Tibial artery (tissue), 4 donors: ENCODE data around the gene SHC1.
"Not testable (repeated sequence)": the region's sequence is repeated elsewhere in the genome, so short reads cannot be mapped to it uniquely, and the experiment has no call there.

Experiments used
- DNase-seq, 2 donors: peaks; one replicate each; pipeline ENCODE4 v3.0.0-alpha.2; 2019
- H3K27ac ChIP-seq, 2 donors: fragments of 200-600 bp; sonication (generic) in 1 of 2; 1 replicate in 1 of 2; 2 replicates in 1 of 2; pipeline ENCODE4 v1.5.1; 2018 to 2019; ENCODE audit warnings: mild to moderate bottlenecking in 1 of 2
- H3K27me3 ChIP-seq, 2 donors: fragments of 200-600 bp; sonication (generic) in 1 of 2; one replicate each; pipeline versions ENCODE4 v1.5.1 to v1.6.0; 2016 to 2019
- H3K36me3 ChIP-seq, 3 donors: fragments of 200-600 bp; sonication (generic) in 2 of 3; one replicate each; pipeline ENCODE4 v1.5.1; 2016 to 2019; ENCODE audit warnings: mild to moderate bottlenecking in 2 of 3
- H3K4me1 ChIP-seq, 4 donors: fragments of 200-600 bp; sonication (generic) in 2 of 4; 1 replicate in 3 of 4; 2 replicates in 1 of 4; pipeline ENCODE4 v1.5.1; 2016 to 2019
- H3K4me3 ChIP-seq, 2 donors: fragments of 200-600 bp; sonication (generic) in 1 of 2; 1 replicate in 1 of 2; 2 replicates in 1 of 2; pipeline ENCODE4 v1.5.1; 2018 to 2019; ENCODE audit warnings: mild to moderate bottlenecking in 2 of 2
- H3K9me3 ChIP-seq, 3 donors: fragments of 200-600 bp; sonication (generic) in 1 of 3; one replicate each; pipeline ENCODE4 v1.5.1; 2016 to 2019
- intact Hi-C: fragments of 100-400 bp; cut with DNase I; formaldehyde crosslinking; loops from one replicate; pipeline ENCODE4 v1.15.0; 2023; ENCODE audit warnings: low total_unique reads
- TF ChIP-seq, protein P1 (sequence below), 2 experiments: fragments of 200-600 bp in 1 of 2; fragments of 450-650 bp in 1 of 2; IDR thresholded peaks; one replicate each; pipeline ENCODE4 v1.5.1; 2017 to 2019; ENCODE audit warnings: antibody characterized with exemption in 2 of 2, mild to moderate bottlenecking in 1 of 2, moderate library complexity in 1 of 2

Gene SHC1

DNA sequence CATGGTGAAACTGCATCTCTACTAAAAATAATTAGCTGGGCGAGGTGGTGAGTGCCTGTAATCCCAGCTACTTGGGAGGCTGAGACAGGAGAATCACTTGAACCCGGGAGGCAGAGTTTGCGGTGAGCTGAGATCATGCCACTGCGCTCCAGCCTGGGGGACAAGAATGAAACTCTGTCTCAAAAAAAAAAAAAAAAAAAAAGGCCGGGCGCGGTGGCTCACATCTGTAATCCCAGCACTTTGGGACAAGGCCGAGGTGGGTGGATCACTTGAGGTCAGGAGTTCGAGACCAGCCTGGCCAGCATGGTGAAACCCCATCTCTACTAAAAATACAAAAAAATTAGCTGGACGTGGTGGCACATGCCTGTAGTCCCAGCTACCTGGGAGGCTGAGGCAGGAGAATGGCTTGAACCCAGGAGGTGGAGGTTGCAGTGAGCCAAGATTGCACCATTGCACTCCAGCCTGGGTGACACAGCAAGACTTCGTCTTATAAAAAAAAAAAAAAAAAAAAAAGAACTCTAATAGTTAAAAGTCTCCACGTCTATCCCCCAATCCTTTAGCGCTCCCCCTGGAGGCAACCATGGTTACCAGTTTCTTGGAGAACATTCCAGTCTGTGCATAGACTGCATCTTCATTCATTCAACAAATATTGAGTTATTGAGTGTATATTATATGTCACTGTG lies 24.9 kb upstream of the SHC1 start:
- peak in 1 of 2 donors; percentile 59 for DNase-seq
- not testable (repeated sequence) for H3K27ac ChIP-seq

DNA sequence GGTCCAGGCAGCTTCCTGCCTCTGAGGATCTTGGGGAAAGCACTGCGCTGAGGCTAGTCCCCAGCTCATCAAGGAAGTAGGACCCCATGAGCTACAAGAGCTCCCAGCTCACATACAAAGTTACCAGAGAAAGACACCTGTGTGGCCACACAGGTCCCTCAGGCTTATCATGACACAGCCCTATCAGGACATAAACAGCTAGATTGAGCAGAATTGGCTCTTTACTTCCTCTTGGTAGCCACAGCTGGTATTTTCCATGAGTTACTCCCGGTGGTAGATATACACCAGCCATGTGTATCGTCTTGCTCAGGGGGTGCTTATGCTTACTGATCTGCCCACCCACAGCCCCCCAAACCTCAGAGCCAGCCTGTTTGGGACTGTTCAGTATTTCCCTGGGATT lies 24.0 kb upstream of the SHC1 start:
- no peak for DNase-seq
- H3K4me3 ChIP-seq: no peak overlapping the region
- H3K4me1 ChIP-seq: peaks cover 0 to 15% (median 9%) of the 10 kb centered on the region in 4 donors
- no peaks in the 10 kb centered on the region for H3K9me3 ChIP-seq
- H3K27me3 ChIP-seq: no peaks in the 10 kb centered on the region
- H3K27ac ChIP-seq: no peak overlapping the region
- H3K36me3 ChIP-seq: peaks cover 0 to 41% (median 9%) of the 10 kb centered on the region in 3 donors
- intact Hi-C loops: no loop called here
- TF ChIP-seq, protein P1, sequence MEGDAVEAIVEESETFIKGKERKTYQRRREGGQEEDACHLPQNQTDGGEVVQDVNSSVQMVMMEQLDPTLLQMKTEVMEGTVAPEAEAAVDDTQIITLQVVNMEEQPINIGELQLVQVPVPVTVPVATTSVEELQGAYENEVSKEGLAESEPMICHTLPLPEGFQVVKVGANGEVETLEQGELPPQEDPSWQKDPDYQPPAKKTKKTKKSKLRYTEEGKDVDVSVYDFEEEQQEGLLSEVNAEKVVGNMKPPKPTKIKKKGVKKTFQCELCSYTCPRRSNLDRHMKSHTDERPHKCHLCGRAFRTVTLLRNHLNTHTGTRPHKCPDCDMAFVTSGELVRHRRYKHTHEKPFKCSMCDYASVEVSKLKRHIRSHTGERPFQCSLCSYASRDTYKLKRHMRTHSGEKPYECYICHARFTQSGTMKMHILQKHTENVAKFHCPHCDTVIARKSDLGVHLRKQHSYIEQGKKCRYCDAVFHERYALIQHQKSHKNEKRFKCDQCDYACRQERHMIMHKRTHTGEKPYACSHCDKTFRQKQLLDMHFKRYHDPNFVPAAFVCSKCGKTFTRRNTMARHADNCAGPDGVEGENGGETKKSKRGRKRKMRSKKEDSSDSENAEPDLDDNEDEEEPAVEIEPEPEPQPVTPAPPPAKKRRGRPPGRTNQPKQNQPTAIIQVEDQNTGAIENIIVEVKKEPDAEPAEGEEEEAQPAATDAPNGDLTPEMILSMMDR (IDR thresholded peaks at IDR 0.05): no peak

More for the DNA sequence above, 24.9 kb upstream of the SHC1 start:
- H3K4me3 ChIP-seq, H3K27me3 ChIP-seq, H3K9me3 ChIP-seq: not testable (repeated sequence)
- H3K4me1 ChIP-seq: peaks cover 0 to 23% (median 17%) of the 10 kb centered on the region in 4 donors
- TF ChIP-seq, protein P1 (IDR thresholded peaks at IDR 0.05): peak; percentile 26 to 34
- H3K36me3 ChIP-seq: peaks cover 0 to 33% (median 4%) of the 10 kb centered on the region in 3 donors
- intact Hi-C loops: loop anchor here (5.0 kb wide), 1 partner anchor 33 kb away; the partner anchor contains the start of gene PYGO2

DNA sequence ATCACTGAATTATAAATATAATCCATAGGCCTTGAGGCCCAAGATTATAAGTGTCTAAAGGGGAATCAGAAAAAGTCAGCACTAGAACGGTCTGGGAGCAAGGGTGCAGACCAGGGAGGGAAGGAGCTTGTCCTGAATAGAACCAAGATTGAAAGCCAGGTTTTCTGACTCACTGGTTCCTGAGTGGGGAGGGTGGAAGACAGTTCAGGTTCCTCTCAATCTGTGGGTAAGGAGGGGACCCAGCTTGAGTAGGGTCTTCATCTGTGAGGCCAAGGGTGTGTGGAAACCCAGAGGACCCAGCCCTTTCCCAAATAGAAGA lies 23.7 kb upstream of the SHC1 start:
- Histone ChIP-seq H3K4me3 (no peak overlapping the region), H3K27ac (no peak overlapping the region), H3K9me3 (no peaks in the 10 kb centered on the region), H3K27me3 (no peaks in the 10 kb centered on the region), H3K36me3 (peaks cover 0 to 45% (median 9%) of the 10 kb centered on the region in 3 donors), H3K4me1 (peaks cover 0 to 11% (median 6%) of the 10 kb centered on the region in 4 donors)
- intact Hi-C loops: no loop called here
- no peak for DNase-seq
- TF ChIP-seq, protein P1 (IDR thresholded peaks at IDR 0.05): no peak

DNA sequence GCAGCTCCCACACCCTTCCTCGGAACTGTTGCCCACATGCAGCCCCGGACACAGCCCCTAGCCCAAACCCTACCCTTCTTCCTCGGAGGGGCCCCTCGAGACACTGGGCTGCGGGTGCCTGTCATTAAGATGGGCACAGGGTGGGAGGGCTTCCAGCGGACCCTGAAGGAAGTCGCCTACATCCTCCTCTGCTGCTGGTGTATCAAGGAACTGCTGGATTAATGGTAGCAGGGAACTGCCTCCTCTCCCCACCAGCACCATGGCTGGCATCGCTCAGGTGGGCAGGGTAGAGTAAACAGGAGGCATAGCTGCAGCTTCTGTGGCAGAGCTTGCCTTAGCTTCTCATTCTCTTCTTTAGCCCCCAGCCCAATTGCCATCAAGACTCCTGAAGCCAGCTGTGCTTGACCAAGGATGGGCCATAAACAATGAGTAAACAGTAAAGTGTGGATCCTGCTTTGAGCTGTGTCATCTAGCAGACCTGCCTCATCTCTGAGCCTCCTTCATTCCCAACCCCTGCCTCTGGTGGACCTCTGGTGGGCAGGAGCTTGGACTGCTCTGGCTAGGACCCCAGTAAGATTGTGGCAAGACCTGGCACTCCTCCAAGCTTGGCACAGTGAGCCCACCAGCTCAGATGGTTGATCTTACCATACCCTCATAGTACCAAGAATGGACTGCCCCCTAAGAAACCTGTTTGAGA lies 23.2 kb upstream of the SHC1 start, which contains the start of gene LENEP:
Gene LENEP, plus strand, starts transcription at position 15 of the 697 bp plus-strand sequence. Its CDS starts 22 bp downstream, at position 37.
- no peak within 1 kb of the TSS for H3K4me3 ChIP-seq
- TF ChIP-seq, protein P1 (IDR thresholded peaks at IDR 0.05): no peak
- peaks cover under 1 to 50% (median 11%) of the 10 kb centered on the region in 3 donors for H3K36me3 ChIP-seq
- no peaks in the 10 kb centered on the region for H3K27me3 ChIP-seq
- intact Hi-C loops: no loop called here
- H3K9me3 ChIP-seq: no peaks in the 10 kb centered on the region
- H3K27ac ChIP-seq: no peak within 1 kb of the TSS
- peaks cover 0 to 6% (median under 1%) of the 10 kb centered on the region in 4 donors for H3K4me1 ChIP-seq
- peak in 1 of 2 donors; percentile 17 for DNase-seq

DNA sequence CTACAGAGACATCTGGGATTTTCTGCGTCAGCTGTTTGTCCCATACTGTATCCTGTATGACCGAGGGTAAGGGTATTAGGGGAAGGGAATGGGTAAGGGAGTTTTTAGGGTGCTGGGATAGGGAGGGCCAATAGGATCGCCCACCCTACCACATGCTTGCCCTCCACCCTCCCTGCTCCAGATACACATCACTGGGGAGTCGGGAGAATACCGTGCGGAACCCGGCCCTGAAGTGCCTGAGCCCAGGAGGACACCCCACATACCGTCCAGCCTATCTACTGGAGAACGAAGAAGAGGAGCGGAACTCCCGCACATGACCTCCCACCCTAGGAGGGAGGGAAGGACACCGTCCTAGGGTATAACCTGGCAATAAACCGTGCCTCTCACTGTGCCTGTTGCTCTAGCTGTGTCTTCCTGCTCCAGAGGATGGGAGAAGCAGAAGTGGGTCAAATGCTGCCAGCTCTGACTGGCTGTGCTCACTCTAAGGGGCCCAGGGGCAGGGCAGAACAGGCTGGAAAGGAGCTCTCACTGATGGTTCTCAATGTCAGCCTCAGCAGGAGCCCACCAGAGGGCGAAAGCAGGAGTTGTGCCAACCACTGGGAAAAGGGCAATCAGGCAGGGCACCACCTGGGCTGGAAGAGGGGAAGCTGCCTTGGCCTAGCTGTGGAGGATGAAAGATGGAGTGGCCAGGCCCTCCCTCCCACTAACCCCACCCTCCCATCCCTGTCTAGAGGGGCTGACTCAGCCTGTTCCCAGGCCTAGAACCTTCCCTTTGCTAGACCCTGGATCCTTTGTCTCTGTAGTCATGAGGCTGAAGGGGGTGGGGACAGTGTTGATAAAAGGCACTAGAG lies 22.4 kb upstream of the SHC1 start:
- peak in 1 of 2 donors; percentile 12 for DNase-seq
- Histone ChIP-seq H3K4me1 (peaks cover 0 to 4% (median 0%) of the 10 kb centered on the region in 4 donors), H3K27ac (no peak overlapping the region), H3K27me3 (no peaks in the 10 kb centered on the region), H3K4me3 (no peak overlapping the region), H3K36me3 (peaks cover 8 to 58% (median 18%) of the 10 kb centered on the region in 3 donors), H3K9me3 (no peaks in the 10 kb centered on the region)
- intact Hi-C loops: no loop called here
- TF ChIP-seq, protein P1 (IDR thresholded peaks at IDR 0.05): no peak
